GM12878 (cell line): ENCODE data around the gene NXN.

Experiments used
- EGR1 ChIP-seq, 2 experiments: IDR thresholded peaks; 1 replicate in 1 of 2; 2 replicates in 1 of 2; pipeline ENCODE4 v1.6.1; 2011 to 2012; ENCODE audit warnings: low read depth in 2 of 2, low read length in 2 of 2, borderline replicate concordance in 1 of 2, mild to moderate bottlenecking in 1 of 2, moderate library complexity in 1 of 2
- NR2C2 ChIP-seq: IDR thresholded peaks from 2 replicates; pipeline ENCODE4 v1.6.1; 2011; ENCODE audit warnings: borderline replicate concordance, low read depth; ENCODE audit not compliant: control insufficient read depth, insufficient read length
- ZNF217 ChIP-seq: fragments of 450-650 bp; IDR thresholded peaks from 2 replicates; pipeline ENCODE4 v1.6.1; 2017; ENCODE audit warnings: antibody characterized with exemption, mild to moderate bottlenecking

GRCh38 chr17:916315-916714, 63.3 kb downstream of the NXN start:
- TF ChIP-seq EGR1 (IDR thresholded peaks at IDR 0.05; ENCODE audit: borderline replicate concordance in 1 of 2, low read depth in 2 of 2, low read length in 2 of 2) = no peak
- no peak for TF ChIP-seq ZNF217
- no peak for TF ChIP-seq NR2C2
